Muscle of leg (tissue), 11 donors: ENCODE data around the gene CEP131. TPM values are rescaled to one million over a fixed set of nuclear protein-coding genes. Genes with fewer than 3 reads are reported as not detected.

Experiments used
- DNase-seq: peaks from one replicate; pipeline ENCODE4 v3.0.0; 2013
- H3K27ac ChIP-seq: one replicate; pipeline ENCODE4 v1.5.1; 2013; ENCODE audit warnings: mild to moderate bottlenecking, low read length, control low read depth
- H3K27me3 ChIP-seq: one replicate; pipeline ENCODE4 v1.6.1; 2013; ENCODE audit warnings: low read length; ENCODE audit not compliant: control insufficient read depth, insufficient read depth
- H3K36me3 ChIP-seq: one replicate; pipeline ENCODE4 v1.6.1; 2013; ENCODE audit warnings: low read length; ENCODE audit not compliant: control insufficient read depth, insufficient read depth
- H3K4me1 ChIP-seq: one replicate; pipeline ENCODE4 v1.6.1; 2013; ENCODE audit warnings: low read length; ENCODE audit not compliant: control insufficient read depth, insufficient read depth
- H3K4me3 ChIP-seq: one replicate; pipeline ENCODE4 v1.5.1; 2013; ENCODE audit warnings: low read length, control low read depth
- H3K9me3 ChIP-seq: replicated peaks from 2 replicates; pipeline ENCODE4 v1.6.1; 2013; ENCODE audit warnings: low read depth, low read length; ENCODE audit not compliant: control insufficient read depth
- WGBS: methylation state at CpG from one replicate; pipeline ENCODE4 v1.1.5; 2013; ENCODE audit warnings: missing lambda C conversion rate; ENCODE audit not compliant: insufficient coverage; 5-methylcytosine and 5-hydroxymethylcytosine counted together
- polyA plus RNA-seq, 8 donors: library from polyadenylated mRNA; unstranded; fragments of 120-200 nt; gene quantifications; one replicate each; pipeline versions ENCODE4 v1.2.1 to v1.2.3, GENCODE V29; 2013; ENCODE audit warnings: inconsistent platforms in 1 of 8, low replicate concordance in 1 of 8; ENCODE audit not compliant: insufficient read length in 8 of 8, insufficient read depth in 1 of 8
- total RNA-seq: library from RNA; stranded (reverse); fragments of 120-200 nt; gene quantifications from one replicate; pipeline ENCODE4 v1.2.4, GENCODE V29; 2013

CEP131 gene
- total and polyA plus RNA-seq, 9 donors, result 8.3 to 16.4 (median 13.5) TPM

DNA sequence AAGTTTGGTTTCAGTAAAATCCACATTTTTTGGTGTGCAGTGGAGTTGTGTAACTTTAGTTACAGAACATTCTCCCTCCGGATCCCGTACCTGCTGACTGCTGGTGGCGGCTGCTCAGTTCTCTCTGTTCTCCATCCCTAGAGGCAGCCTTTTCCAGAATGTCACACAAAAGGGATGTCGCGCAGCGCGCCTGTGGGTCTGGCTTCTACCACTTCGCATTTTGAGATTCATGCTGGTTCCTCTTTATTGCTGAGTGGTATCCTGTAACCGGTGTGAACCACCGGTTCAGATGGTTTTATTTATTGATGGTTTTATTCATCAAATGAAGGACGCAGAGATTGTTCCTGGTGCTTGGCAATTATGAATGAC is 981 bp upstream of the CEP131 start:
- 18% methylated on average over 9 of the region's 11 CpGs for WGBS
- Histone ChIP-seq H3K27ac (no peak overlapping the region), H3K9me3 (peaks cover 5% of the 10 kb centered on the region), H3K4me1 (peaks cover 25% of the 10 kb centered on the region), H3K27me3 (peaks cover 2% of the 10 kb centered on the region), H3K36me3 (peaks cover 5% of the 10 kb centered on the region), H3K4me3 (no peak overlapping the region)
- DNase-seq, result no peak

GRCh38 chr17:81222620-81222905 is 202 bp downstream of the CEP131 start:
- H3K4me3 ChIP-seq, result peak overlapping the region; percentile 64
- WGBS, result 0% methylated on average over 30 of the region's 30 CpGs
- peaks cover 9% of the 10 kb centered on the region for H3K36me3 ChIP-seq
- DNase-seq, result no peak
- H3K27me3 ChIP-seq, result peaks cover 2% of the 10 kb centered on the region
- peaks cover 24% of the 10 kb centered on the region for H3K4me1 ChIP-seq
- H3K27ac ChIP-seq, result no peak overlapping the region
- H3K9me3 ChIP-seq, result peaks cover 5% of the 10 kb centered on the region

- DNase-seq, result no peak
- no peak overlapping the region for H3K27ac ChIP-seq
- WGBS, result 12% methylated on average over 19 of the region's 24 CpGs
These were observed 734 bp downstream of the CEP131 start for GRCh38 chr17:81221842-81222619.

DNA sequence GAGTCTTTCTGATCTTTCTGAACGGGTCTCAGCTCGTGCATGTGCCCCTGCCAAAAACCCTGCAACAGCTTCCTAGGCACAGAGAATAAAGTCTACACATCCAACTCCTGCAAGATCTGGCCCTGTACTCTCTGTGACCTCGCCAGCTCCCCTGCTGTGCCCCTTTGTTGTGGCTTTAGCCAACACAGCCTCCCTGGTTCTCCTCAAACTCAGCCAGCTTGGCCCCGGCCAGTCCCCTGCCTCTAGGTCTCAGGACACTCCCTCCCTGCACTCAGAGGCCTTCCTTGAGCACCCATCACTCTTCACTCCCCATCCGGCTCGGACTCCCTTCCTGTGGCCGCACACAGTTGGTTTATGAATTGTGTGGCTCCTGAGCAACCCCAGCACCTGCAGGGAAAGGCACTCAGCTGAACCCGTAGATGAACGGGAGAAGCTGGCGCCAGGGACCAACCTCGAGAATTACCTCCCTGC is 1.4 kb downstream of the CEP131 start:
- H3K4me1 ChIP-seq, result peaks cover 31% of the 10 kb centered on the region
- DNase-seq, result no peak
- no peaks in the 10 kb centered on the region for H3K9me3 ChIP-seq
- H3K4me3 ChIP-seq, result no peak overlapping the region
- H3K27ac ChIP-seq, result no peak overlapping the region
- 65% methylated on average over 8 of the region's 11 CpGs for WGBS
- H3K36me3 ChIP-seq, result peaks cover 12% of the 10 kb centered on the region
- peaks cover 2% of the 10 kb centered on the region for H3K27me3 ChIP-seq

More at GRCh38 chr17:81221842-81222619, 734 bp downstream of the CEP131 start:
- Histone ChIP-seq H3K27me3 (peaks cover 2% of the 10 kb centered on the region), H3K36me3 (peaks cover 11% of the 10 kb centered on the region), H3K9me3 (peaks cover 3% of the 10 kb centered on the region), H3K4me3 (peak overlapping the region; percentile 64), H3K4me1 (peaks cover 29% of the 10 kb centered on the region)

GRCh38 chr17:81219476-81220180 is 3.1 kb downstream of the CEP131 start:
- no peak for DNase-seq
- Histone ChIP-seq H3K4me3 (no peak overlapping the region), H3K4me1 (peaks cover 31% of the 10 kb centered on the region), H3K36me3 (peaks cover 14% of the 10 kb centered on the region), H3K27me3 (peaks cover 2% of the 10 kb centered on the region), H3K9me3 (no peaks in the 10 kb centered on the region), H3K27ac (no peak overlapping the region)
- WGBS, result 95% methylated on average over 22 of the region's 24 CpGs

GRCh38 chr17:81218991-81219390 is 3.8 kb downstream of the CEP131 start:
- Histone ChIP-seq H3K27me3 (peaks cover 2% of the 10 kb centered on the region), H3K4me3 (no peak overlapping the region), H3K9me3 (no peaks in the 10 kb centered on the region), H3K27ac (no peak overlapping the region), H3K36me3 (peaks cover 14% of the 10 kb centered on the region), H3K4me1 (peaks cover 31% of the 10 kb centered on the region)
- DNase-seq, result no peak
- 91% methylated on average over 8 of the region's 11 CpGs for WGBS

DNA sequence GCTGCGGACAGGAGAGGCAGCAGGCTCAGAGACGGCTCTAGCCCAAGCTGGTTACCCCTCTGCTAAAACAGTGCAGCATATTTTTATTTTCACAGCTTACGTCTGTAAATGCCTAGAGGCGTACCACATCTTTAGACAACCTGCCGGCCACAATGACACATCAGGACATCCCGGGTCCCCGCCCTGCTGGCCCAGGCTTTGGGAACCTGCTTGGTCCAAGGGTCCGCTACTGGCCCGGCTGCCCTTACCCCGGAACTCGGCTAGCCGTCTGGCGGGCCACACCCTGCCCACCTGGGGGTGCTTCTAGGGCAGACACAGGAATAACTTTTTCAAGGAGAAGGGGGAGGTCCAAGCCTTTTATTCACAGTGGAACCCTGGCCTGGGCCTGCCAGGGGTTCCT is 4.3 kb downstream of the CEP131 start:
- peaks cover 1% of the 10 kb centered on the region for H3K27me3 ChIP-seq
- H3K27ac ChIP-seq, result no peak overlapping the region
- DNase-seq, result no peak
- no peaks in the 10 kb centered on the region for H3K9me3 ChIP-seq
- H3K4me1 ChIP-seq, result peaks cover 30% of the 10 kb centered on the region
- 89% methylated on average over 13 of the region's 13 CpGs for whole genome bisulfite sequencing
- no peak overlapping the region for H3K4me3 ChIP-seq
- H3K36me3 ChIP-seq, result peaks cover 14% of the 10 kb centered on the region

GRCh38 chr17:81217491-81217890 is 5.3 kb downstream of the CEP131 start:
- Histone ChIP-seq H3K27ac (peak overlapping the region; percentile 82), H3K9me3 (no peaks in the 10 kb centered on the region), H3K27me3 (no peaks in the 10 kb centered on the region), H3K36me3 (peaks cover 14% of the 10 kb centered on the region), H3K4me1 (peaks cover 27% of the 10 kb centered on the region), H3K4me3 (no peak overlapping the region)
- peak; percentile 69 for DNase-seq
- WGBS, result 73% methylated on average over 14 of the region's 18 CpGs

DNA sequence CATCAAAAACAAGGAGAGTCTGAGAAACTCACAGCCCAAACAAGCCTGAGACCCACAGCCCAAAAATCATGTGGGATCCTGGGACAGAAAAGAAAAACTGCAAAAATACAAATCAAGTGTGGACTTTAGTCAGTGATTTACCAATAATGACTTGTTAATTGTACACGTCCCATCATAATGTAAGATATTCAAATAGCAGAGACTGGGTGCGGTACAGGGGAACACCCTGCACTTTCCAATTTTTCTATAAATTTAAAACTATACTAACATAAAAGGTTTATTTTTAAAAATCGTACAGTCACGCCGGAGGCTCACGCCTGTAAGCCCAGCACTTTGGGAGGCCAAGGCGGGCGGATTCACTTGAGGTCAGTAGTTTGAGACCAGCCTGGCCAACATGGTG is 8.8 kb downstream of the CEP131 start:
- no peaks in the 10 kb centered on the region for H3K9me3 ChIP-seq
- WGBS, result no CpG with 5 or more reads among the region's 8 CpGs
- no peak overlapping the region for H3K27ac ChIP-seq
- peaks cover 10% of the 10 kb centered on the region for H3K36me3 ChIP-seq
- DNase-seq, result no peak
- no peaks in the 10 kb centered on the region for H3K27me3 ChIP-seq
- no peak overlapping the region for H3K4me3 ChIP-seq
- H3K4me1 ChIP-seq, result peaks cover 16% of the 10 kb centered on the region

- Histone ChIP-seq H3K27me3 (no peaks in the 10 kb centered on the region), H3K36me3 (peaks cover 15% of the 10 kb centered on the region), H3K4me3 (no peak overlapping the region), H3K4me1 (peaks cover 9% of the 10 kb centered on the region), H3K9me3 (no peaks in the 10 kb centered on the region), H3K27ac (no peak overlapping the region)
- WGBS, result 73% methylated on average over 4 of the region's 9 CpGs
- DNase-seq, result no peak
These were observed 10.4 kb downstream of the CEP131 start for GRCh38 chr17:81212365-81212764.
